ENCODE measurements around the gene NSL1.
"Not testable (repeated sequence)": the region's sequence is repeated elsewhere in the genome, so short reads cannot be mapped to it uniquely, and the experiment has no call there.

Gene NSL1

DNA sequence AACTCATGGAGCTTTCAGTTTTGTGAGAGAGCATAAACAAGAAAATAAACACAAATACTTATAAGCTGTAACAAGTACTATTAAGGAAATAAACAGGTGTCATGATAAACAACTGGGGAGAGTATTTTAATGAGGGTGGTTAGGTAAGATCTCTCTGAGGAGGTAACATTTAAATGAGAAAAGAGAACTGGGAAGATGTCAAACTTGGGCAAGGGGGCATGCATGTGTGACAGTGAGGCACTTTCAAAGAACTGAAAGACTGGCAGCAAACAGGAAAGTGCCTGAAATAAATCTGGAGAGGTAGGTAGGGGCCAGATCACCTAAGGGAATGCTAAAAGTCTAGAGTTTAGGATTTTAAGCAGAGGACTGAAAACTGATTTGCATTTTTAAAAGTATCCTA, 37.8 kb downstream of the NSL1 start:
- intact Hi-C loops (cut with DNase I), result no loop called here
- DNase-seq, result no peak

DNA sequence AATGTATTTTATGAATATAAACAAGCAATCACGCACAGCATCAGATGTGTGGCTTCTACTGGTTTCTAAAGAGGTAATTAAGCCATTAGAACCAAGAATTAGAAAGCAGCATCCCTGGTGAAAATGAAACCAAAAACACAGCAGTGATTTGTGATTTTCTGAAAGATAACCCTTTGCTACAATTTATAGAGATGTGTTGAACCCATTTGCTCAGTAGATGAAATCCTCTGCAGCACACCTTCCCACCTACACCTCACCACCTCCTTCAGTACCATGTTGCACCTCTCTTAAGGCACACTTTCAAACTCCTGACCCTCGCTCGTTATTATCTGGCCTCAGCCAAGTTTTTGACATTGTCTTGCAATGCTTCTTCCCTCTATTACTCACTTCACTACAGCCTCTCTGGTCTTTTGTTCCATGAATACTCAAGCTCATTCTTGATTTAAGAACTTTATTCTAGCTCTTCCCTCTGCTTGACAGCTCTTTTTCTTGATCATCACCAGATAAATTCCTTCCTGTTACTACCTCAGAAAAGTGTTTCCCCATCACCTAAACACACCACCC, 38.6 kb downstream of the NSL1 start:
- DNase-seq, result no peak
- intact Hi-C loops (cut with DNase I), result no loop called here

DNA sequence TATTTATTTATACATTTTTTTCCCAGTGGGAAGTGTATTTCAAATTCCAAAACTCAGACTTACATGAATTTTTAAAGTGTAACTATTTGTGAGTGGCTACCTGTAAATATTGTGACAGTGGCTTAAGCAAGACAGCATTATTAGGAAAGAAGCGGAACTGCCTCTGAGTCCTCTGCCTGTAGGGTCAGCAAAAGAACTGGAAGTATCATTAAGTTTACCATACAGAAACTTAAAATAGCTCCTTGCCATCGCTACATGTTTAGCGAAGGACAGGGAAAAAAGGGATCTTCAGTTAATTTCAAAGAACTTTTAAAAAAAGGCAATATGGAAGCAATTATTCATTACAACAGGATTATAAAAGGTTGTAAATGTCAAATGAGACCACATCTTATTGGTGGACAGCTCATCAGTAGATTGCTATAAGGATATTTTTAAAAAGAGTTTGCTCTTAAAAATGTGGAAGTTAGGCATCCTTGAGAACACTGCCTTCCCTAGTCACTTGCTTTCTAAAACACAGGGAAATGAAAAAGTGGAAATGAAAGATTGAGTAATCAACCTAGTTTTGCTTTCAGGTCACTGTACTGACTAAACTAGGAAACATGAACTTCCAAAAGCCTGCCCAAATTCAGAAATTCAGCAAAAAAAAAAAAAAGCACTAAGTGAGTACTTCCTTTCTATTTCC, 39.2 kb downstream of the NSL1 start:
- intact Hi-C loops (cut with DNase I), result no loop called here

DNA sequence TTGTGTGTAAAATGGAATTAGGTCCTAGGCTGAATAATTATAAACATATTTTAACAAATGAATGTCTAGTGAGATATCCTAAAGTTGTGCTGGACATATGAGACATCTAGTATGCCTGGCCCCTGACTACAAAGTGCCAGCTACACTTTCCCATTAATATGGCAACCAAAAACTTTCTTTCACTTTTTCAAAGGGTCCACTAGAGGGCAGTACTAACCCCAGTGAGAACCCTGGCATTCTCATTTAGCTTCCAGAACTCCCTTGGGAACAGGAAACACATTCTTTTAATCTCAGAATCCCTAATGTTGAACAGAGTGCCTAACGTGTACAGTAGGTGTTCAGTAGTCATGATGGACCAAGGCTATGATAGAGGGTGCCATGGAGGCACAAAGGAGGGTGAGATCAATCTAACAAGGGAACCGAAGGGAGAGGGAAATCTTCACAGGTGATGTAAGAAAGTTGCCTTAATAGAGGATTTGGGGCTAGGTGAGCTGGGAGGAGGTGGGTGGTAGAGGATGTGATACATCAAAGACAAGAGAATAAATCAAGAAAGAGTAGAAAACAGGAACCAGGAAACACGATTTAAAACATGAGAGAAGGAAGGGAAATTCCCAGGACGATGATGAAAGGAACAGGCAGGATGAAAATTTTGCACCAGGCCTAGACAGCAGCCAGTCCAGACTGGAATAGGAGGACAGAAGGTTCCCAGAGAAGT, 41.6 kb downstream of the NSL1 start:
- no peak for DNase-seq
- intact Hi-C loops (cut with DNase I), result no loop called here

More for the DNA sequence above, 39.2 kb downstream of the NSL1 start:
- no peak for DNase-seq

DNA sequence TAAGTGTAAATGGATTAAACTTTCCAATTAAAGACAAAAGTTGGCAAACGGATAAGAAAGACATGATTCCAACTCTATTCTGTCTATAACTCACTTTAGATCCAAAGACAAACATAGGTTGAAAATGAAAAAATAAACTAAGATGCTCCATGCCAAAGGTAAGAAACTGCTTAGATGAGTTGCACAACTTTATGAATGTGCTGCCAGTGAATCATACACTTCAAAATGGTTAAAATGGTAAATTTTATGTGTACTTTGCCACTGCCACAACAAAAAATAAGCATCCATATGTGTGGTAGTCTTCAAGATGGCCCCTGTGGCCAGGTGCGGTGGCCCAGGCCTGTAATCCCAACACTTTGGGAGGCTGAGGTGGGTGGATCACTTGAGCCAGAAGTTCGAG, 45.0 kb downstream of the NSL1 start:
- DNase-seq, result no peak
- intact Hi-C loops (cut with DNase I), result no loop called here

DNA sequence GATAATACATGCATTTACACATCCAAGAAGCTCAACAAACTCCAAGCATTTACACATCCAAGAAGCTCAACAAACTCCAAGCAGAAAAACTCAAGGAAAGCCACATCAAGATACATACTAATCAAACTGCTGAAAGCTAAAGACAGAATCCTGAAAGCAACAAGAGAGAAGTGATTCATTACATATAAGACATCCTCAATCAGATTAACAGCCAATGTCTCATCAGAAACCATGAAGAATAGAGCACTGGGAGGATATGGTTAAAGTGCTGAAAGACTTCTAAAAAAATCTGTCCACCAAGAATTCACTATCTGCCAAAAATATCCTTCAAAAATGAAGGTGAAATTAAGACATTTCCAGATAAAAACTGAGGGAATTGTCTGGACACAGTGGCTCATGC, 46.3 kb downstream of the NSL1 start:
- intact Hi-C loops (cut with DNase I), result no loop called here
- DNase-seq, result no peak

DNA sequence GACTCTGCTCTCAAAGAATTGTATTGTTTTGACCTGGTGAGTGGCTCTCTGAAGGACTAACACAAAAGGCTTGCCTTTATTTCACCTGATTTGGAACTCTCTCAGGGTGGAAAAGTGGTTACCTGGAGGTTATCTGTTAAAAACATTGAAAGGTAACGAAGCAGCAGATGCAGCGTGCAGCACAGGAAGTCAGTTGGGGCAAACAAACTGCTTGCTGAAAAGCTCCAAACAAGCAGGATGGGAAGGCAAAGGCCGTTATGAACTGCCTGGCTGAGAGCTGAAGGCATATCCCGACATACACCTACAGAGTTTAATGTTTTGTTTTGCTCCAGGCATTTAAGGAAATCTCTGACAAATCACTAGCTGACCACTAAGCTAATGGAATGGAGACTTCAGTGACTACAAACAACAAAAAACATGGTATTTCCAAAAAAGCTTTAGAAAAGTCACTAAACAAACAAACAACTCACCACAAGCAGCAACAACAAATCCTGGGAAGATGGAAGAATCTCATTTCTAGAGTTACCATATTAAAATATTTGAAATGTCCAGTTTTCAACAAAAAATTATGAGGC, 47.6 kb downstream of the NSL1 start:
- no peak for DNase-seq
- intact Hi-C loops (cut with DNase I), result no loop called here

DNA sequence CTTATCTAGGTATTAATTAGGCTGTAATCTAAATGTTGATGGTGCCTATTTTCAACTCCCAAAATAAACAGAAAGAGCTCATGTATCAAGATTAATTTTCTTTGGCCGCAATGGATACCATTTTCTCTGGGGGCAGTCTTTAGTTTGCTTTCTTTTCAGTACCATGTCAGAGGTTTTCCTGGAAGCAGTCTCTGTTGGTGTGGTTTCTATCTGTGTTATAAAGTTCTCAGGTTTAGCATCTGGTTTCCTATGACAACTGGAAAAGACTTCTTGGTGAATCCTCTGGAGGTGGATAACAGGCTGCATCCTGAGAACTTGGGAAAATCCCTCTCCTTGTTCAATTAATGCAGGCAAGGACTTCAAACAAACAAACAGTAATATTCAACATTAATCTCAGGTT, 53.2 kb downstream of the NSL1 start:
- intact Hi-C loops (cut with DNase I), result no loop called here
- no peak for DNase-seq

DNA sequence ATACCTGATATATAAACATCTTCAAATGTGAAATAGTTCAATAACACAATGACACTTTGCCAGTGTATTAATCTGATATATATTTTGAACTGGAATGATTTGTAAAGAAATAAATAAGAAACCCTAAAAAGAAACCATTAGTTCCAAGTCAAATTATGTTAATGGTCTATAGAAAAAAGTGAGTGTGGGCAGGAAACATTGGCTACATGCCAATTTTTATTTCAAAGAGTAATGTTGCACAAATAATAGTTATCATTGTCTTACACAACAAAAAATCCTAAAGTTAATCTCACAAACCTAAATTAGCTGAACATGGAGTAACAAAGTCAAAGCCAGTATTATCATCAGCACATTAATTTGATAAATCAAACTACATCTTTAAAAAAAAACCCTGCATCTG, 54.0 kb downstream of the NSL1 start:
- intact Hi-C loops (cut with DNase I), result no loop called here
- DNase-seq, result no peak

DNA sequence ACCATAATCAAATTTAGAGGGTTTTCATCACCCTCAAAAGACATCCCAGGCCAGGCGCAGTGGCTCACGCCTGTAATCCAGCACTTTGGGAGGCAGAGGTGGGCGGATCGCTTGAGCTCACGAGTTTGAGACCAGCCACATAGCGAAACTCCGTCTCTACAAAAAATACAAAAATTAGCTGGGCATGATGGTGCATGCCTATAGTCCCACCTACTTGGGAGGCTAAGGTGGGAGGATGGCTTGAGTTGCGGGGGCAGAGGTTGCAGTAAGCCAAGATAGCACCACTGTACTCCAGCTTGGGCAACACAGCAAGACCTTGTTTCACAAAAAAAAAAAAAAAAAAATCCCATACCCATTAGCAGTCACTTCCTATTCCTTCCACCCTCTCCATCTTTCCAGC, 58.5 kb downstream of the NSL1 start:
- no peak for DNase-seq
- intact Hi-C loops (cut with DNase I), result no loop called here

DNA sequence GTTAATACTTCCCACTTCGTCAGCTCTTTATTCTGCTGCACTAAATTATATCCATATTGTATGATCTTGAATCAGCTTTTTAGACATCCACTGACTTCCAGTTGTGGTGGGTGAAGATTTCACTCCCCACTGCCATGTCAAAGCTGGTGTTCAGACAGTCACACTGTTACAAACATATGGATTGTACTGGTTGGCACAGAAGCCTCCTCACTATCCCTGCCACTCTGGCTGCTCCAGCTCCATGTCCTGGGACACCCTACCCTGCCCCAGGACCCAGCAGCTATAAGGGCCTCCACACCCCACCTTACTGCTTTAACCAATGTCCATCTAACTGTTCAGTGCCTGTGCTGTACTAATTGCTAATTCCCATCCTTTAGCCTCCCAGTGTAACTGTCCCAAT, 59.9 kb downstream of the NSL1 start:
- no peak for DNase-seq
- intact Hi-C loops (cut with DNase I), result no loop called here

DNA sequence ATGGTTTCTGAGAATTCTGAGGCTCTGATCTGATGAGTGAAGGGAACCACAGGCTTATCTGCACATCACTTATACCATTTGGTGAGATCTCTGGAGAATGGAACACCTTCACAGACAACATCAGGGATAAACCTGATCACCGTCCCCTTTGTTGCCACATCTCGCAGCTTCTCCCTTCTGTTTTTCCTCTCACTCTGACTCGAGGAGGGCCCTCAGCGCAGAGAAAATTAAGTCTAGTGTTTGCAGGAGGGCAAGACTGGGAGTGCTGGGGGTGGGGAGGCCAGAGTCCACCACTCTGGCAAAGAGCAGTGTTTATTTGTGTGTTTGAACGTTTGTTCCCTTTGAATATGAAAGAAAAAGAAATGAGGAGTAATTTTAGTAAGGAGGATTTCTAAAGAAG, 63.0 kb downstream of the NSL1 start:
- intact Hi-C loops (cut with DNase I), result no loop called here

DNA sequence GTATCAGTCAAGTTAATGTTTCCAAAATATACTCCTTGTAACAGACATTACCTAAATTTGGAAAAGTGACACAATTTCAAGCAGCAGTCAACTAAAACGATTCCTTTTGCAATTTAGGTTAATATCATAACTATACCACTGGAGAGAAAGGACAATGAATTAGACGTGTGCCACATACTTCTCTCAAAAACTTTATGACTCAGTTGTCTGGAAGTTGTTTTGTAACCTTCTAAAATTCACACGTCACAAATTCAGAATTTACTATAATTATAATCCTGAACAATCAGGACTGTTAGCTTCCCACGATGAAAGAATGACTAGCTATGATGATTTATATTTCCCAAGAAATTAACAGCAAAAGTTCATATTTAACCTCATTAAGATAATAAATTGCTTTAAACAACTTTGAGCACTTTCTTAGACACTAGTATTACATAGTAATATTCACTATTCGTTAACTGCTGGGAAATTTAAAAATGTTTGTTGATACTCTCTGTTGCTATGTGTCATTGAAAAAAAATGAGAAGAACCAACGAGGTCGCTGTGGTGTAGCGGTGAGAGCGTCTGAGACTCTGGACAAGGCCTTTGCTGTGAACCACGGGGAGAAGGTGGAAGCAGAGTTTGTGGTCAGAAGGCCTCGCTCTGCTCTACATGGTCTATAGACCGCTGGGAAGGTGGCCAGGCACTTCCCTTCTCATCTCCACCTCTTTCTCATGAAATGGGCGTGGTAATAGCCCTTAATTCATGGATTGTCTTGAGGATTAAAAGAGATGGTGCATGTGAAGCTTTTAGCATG, 64.0 kb downstream of the NSL1 start:
- intact Hi-C loops (cut with DNase I), result no loop called here

More for the DNA sequence above, 63.0 kb downstream of the NSL1 start:
- DNase-seq, result no peak

DNA sequence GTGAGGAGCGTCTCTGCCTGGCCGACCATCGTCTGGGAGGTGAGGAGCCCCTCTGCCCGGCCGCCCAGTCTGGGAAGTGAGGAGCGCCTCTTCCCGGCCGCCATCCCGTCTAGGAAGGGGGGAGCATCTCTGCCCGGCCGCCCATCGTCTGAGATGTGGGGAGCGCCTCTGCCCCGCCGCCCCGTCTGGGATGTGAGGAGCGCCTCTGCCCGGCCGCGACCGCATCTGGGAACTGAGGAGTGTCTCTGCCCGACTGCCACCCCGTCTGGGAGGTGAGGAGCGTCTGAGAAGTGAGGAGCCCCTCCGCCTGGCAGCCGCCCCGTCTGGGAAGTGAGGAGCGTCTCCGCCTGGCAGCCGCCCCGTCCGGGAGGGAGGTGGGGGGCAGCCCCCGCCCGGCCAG, 66.9 kb downstream of the NSL1 start:
- intact Hi-C loops (cut with DNase I); DNase-seq: not testable (repeated sequence)

More for the DNA sequence above, 64.0 kb downstream of the NSL1 start:
- no peak for DNase-seq

DNA sequence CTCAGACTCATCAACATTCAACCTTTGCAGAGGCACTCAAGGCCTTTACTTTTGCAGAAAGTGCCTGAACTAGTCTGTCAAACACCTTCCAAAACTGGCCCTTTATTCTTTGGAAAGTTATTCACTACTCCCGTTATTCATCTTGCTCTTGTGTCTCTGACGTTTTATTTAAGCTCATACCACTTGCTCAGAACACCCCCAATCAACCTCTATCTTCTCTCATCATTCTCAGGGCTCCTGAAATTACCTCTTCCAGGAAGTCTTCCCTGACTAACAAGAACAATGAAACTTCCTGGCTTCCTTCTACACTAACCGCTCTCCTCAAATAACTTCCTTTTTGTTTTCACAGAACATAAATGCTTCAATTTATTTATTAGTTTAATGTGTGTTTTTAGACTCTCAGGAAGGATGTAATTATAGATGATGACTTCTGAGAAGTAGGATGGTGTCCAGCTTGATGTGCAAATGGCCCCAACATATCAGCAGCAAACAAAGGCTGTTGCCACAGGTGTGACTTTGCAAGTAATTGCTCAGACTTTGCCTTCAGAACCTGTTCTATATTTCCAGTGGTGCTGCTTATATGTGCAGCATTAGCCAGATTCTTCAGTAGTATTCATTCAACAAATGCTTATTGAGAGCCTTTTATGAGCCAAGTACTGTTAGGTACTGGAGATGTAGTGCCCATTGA, 69.2 kb downstream of the NSL1 start:
- intact Hi-C loops (cut with DNase I), result no loop called here
- no peak for DNase-seq

DNA sequence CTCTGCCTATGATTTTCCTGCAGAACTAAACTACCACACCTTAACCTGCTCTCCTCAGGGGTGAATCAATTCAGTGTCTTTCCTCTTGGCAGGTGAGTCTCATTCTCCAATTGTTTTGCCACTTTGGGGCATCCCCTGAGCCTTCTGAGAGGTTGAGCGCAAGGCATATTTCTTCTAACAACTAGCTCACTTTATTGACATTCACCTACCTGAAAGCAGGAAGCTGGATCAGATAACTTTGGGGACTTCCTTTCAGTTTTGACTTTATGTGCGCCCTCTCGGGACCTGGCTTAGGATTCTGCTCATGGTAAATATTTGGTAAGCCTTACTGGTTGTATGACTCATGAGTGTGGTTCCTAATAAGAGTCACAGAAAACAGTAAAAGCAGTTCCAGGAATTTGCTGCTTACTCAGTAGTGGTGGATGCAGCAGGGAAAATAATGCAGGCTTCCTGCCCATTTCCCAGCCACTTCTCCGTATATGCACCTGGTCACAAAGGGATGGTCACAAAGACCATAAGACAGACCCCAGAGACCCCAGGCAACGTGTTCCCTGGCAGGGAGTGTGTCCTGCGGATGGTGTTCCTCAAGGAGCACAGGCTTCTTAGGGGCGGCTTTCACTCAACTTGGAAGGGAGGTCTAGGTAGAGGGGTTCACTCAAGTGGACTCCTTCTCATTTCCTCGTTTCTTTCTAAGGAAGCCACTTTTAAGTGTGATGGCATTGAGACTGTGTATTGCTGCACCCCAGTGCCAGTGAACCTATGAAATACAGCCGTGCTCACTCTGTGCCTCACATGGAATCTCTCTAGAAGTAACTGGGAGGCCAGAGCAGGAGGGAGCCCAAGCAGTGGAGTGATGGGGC, 70.0 kb downstream of the NSL1 start:
- DNase-seq, result no peak
- intact Hi-C loops (cut with DNase I), result no loop called here

DNA sequence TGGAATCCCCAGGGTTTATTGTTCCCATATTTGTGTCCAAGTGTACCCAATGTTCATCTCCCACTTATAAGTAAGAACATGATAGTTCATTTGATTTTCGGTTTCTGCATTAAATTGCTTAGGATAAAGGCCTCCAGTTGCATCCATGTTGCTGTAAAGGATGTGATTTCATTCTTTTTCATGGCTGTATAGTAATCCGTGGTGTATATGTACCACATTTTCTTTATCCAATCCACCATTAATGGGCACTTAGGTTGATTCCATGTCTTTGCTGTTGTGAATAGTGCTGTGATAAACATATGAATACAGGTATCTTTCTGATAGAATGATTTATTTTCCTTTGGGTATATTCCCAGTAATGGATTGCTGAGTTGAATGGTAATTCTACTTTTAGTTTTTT, 71.9 kb downstream of the NSL1 start:
- no peak for DNase-seq
- intact Hi-C loops (cut with DNase I), result no loop called here

DNA sequence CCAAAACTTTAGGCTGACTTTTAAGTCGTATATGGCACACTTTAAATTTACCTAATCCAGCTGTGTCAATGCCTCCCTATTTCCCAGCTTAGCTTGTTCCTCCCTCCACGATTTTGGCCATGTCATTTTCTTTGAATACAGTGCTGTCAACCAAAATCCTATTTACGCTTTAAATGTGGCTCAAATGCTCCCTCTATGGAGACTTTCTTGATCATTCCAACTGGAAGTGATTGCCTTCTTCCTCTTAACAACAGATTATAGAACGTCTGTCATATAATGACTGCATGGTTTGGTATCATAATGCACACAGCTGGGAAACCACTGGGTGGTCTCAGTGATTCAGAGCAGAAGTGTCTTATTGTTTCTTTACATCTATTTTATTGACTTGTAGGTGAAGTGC, 73.1 kb downstream of the NSL1 start:
- intact Hi-C loops (cut with DNase I), result no loop called here
- no peak for DNase-seq

DNA sequence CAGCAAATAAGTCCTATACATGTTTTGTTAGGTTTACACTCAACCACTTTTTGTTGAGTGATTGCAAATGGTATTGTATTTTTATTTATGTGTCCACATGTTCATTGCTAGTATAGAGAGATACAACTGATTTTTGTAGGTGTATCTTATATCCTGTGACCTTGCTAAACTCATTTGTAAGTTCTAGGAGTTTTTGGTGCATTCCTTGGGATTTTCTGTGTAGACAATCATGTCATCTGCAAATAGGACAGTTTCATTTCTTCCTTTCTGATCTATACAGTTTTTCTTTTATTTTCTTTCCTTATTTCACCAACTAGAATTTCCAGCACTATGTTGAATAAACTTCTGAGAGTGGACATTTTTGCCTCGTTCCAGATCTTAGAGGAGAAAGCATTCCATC, 75.4 kb downstream of the NSL1 start:
- no peak for DNase-seq
- intact Hi-C loops (cut with DNase I), result no loop called here

Data from posterior cingulate gyrus (tissue), 11 donors.